A549 (cell line): ENCODE measurements around the gene DSEL.

ENCODE experiments used
- CBX8 ChIP-seq: fragments of 200-600 bp; sonication (generic); IDR thresholded peaks from 2 replicates; pipeline ENCODE4 v1.6.1; 2016
- EP300 ChIP-seq, 2 experiments: fragments of >200 bp; sonication (Bioruptor Twin); formaldehyde crosslinking; IDR thresholded peaks; 2 replicates in 1 of 2; 3 replicates in 1 of 2; pipeline ENCODE4 v1.6.1; 2016 to 2017
- RCOR1 ChIP-seq: fragments of 150-350 bp; IDR thresholded peaks from 2 replicates; pipeline ENCODE4 v1.6.1; 2014; ENCODE audit warnings: antibody characterized with exemption, low read length, low read depth
- SREBF2 ChIP-seq: fragments of 450-650 bp; IDR thresholded peaks from 2 replicates; pipeline ENCODE4 v1.6.1; 2014; ENCODE audit warnings: mild to moderate bottlenecking, moderate library complexity
- ZFP36 ChIP-seq: fragments of 450-650 bp; IDR thresholded peaks from 2 replicates; pipeline ENCODE4 v1.6.1; 2014; ENCODE audit warnings: borderline replicate concordance; ENCODE audit not compliant: partially characterized antibody
- TF ChIP-seq, protein P1 (sequence below): fragments of >200 bp; sonication (Bioruptor Twin); formaldehyde crosslinking; IDR thresholded peaks from 3 replicates; pipeline ENCODE4 v1.5.1; 2016
- TF ChIP-seq, protein P2 (sequence below): IDR thresholded peaks from 2 replicates; pipeline ENCODE4 v1.6.1; 2012
- TF ChIP-seq, protein P3 (sequence below): fragments of 150-350 bp; IDR thresholded peaks from 2 replicates; pipeline ENCODE4 v1.6.1; 2014; ENCODE audit warnings: low read depth, mild to moderate bottlenecking, low read length

DNA sequence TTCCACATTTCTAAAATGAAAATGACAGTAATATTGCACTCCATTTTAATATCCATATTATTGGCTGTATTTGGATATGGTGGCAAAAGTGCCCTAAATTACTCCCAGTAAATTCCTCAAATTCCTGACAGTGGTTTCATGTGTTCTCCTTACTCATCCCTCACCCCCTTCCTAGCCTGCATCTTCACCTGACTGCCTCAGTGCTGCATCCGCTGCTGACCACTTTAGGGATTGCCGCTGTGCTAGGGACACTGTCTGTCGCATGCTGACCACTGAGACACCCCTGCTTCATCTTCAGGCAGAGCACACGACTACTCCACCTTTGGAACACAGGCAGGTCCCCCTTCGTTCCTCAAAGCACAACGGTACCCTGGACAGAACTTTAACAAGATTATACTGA, 32.6 kb downstream of the DSEL start:
- TF ChIP-seq CBX8 (no peak), RCOR1 (no peak), EP300 (IDR thresholded peaks at IDR 0.05) (no peak), ZFP36 (no peak), SREBF2 (no peak)
- TF ChIP-seq, protein P1, sequence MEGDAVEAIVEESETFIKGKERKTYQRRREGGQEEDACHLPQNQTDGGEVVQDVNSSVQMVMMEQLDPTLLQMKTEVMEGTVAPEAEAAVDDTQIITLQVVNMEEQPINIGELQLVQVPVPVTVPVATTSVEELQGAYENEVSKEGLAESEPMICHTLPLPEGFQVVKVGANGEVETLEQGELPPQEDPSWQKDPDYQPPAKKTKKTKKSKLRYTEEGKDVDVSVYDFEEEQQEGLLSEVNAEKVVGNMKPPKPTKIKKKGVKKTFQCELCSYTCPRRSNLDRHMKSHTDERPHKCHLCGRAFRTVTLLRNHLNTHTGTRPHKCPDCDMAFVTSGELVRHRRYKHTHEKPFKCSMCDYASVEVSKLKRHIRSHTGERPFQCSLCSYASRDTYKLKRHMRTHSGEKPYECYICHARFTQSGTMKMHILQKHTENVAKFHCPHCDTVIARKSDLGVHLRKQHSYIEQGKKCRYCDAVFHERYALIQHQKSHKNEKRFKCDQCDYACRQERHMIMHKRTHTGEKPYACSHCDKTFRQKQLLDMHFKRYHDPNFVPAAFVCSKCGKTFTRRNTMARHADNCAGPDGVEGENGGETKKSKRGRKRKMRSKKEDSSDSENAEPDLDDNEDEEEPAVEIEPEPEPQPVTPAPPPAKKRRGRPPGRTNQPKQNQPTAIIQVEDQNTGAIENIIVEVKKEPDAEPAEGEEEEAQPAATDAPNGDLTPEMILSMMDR, result no peak
- TF ChIP-seq, protein P2, sequence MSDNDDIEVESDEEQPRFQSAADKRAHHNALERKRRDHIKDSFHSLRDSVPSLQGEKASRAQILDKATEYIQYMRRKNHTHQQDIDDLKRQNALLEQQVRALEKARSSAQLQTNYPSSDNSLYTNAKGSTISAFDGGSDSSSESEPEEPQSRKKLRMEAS, result no peak
- TF ChIP-seq, protein P3, sequence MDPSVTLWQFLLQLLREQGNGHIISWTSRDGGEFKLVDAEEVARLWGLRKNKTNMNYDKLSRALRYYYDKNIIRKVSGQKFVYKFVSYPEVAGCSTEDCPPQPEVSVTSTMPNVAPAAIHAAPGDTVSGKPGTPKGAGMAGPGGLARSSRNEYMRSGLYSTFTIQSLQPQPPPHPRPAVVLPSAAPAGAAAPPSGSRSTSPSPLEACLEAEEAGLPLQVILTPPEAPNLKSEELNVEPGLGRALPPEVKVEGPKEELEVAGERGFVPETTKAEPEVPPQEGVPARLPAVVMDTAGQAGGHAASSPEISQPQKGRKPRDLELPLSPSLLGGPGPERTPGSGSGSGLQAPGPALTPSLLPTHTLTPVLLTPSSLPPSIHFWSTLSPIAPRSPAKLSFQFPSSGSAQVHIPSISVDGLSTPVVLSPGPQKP, result no peak
